ENCODE measurements around the gene RPL38. TPM values are rescaled to one million over a fixed set of nuclear protein-coding genes. Genes with fewer than 3 reads are reported as not detected.

RPL38 gene
- total RNA-seq, 1 donor from 2014 or later, result 967 TPM

- Mint-ChIP-seq H3K36me3 (ENCODE audit: low read depth) (no peaks in the 10 kb centered on the region), H3K27me3 (ENCODE audit: low read depth) (no peaks in the 10 kb centered on the region), H3K9me3 (no peaks in the 10 kb centered on the region), H3K27ac (ENCODE audit: unreplicated experiment) (no peak overlapping the region), H3K4me1 (peaks cover 31% of the 10 kb centered on the region), H3K4me3 (no peak overlapping the region)
- TF ChIP-seq CTCF (conservative IDR thresholded peaks at IDR 0.05), result no peak
- no peak for DNase-seq (ENCODE audit: low read depth, low spot score)
These were observed 42.4 kb downstream of the RPL38 start for GRCh38 chr17:74245871-74246270.

GRCh38 chr17:74249590-74250270 is 46.3 kb downstream of the RPL38 start:
- Mint-ChIP-seq H3K27ac (ENCODE audit: unreplicated experiment) (no peak overlapping the region), H3K4me3 (no peak overlapping the region), H3K9me3 (no peaks in the 10 kb centered on the region), H3K27me3 (ENCODE audit: low read depth) (no peaks in the 10 kb centered on the region), H3K36me3 (ENCODE audit: low read depth) (no peaks in the 10 kb centered on the region), H3K4me1 (peaks cover 39% of the 10 kb centered on the region)
- DNase-seq (ENCODE audit: low read depth, low spot score), result no peak
- no peak for TF ChIP-seq CTCF (conservative IDR thresholded peaks at IDR 0.05)

GRCh38 chr17:74250324-74250995 is 47.0 kb downstream of the RPL38 start:
- Mint-ChIP-seq H3K36me3 (ENCODE audit: low read depth) (no peaks in the 10 kb centered on the region), H3K27ac (ENCODE audit: unreplicated experiment) (no peak overlapping the region), H3K9me3 (no peaks in the 10 kb centered on the region), H3K27me3 (ENCODE audit: low read depth) (no peaks in the 10 kb centered on the region), H3K4me1 (peaks cover 33% of the 10 kb centered on the region), H3K4me3 (no peak overlapping the region)
- no peak for DNase-seq (ENCODE audit: low read depth, low spot score)
- TF ChIP-seq CTCF (conservative IDR thresholded peaks at IDR 0.05), result no peak

GRCh38 chr17:74251051-74251450 is 47.6 kb downstream of the RPL38 start:
- no peak for DNase-seq (ENCODE audit: low read depth, low spot score)
- Mint-ChIP-seq H3K27me3 (ENCODE audit: low read depth) (no peaks in the 10 kb centered on the region), H3K4me1 (peaks cover 27% of the 10 kb centered on the region), H3K4me3 (no peak overlapping the region), H3K27ac (ENCODE audit: unreplicated experiment) (no peak overlapping the region), H3K36me3 (ENCODE audit: low read depth) (no peaks in the 10 kb centered on the region), H3K9me3 (no peaks in the 10 kb centered on the region)
- TF ChIP-seq CTCF (conservative IDR thresholded peaks at IDR 0.05), result no peak

- H3K36me3 Mint-ChIP-seq (ENCODE audit: low read depth), result no peaks in the 10 kb centered on the region
- no peak for DNase-seq (ENCODE audit: low read depth, low spot score)
- H3K27me3 Mint-ChIP-seq (ENCODE audit: low read depth), result no peaks in the 10 kb centered on the region
- H3K27ac Mint-ChIP-seq (ENCODE audit: unreplicated experiment), result no peak overlapping the region
- no peak for TF ChIP-seq CTCF (conservative IDR thresholded peaks at IDR 0.05)
- no peaks in the 10 kb centered on the region for H3K9me3 Mint-ChIP-seq
- H3K4me1 Mint-ChIP-seq, result peaks cover 22% of the 10 kb centered on the region
- H3K4me3 Mint-ChIP-seq, result no peak overlapping the region
These were observed 48.1 kb downstream of the RPL38 start for GRCh38 chr17:74251569-74251968.
